ENCODE data around the gene PPIE.
"Not testable (repeated sequence)": the region's sequence is repeated elsewhere in the genome, so short reads cannot be mapped to it uniquely, and the experiment has no call there.

Gene PPIE

GRCh38 chr1:39776400-39776713 is 37.7 kb downstream of the PPIE start:
- DNase-seq (ENCODE audit: low spot score) (no peak), ATAC-seq (ENCODE audit: low read depth) (no peak)
- Histone ChIP-seq H3K36me3 (ENCODE audit: low read depth) (no peaks in the 10 kb centered on the region), H3K4me1 (ENCODE audit: insufficient read depth, poor library complexity, severe bottlenecking) (no peaks in the 10 kb centered on the region), H3K27me3 (ENCODE audit: insufficient read depth, poor library complexity, severe bottlenecking) (no peaks in the 10 kb centered on the region), H3K9me3 (ENCODE audit: severe bottlenecking) (no peaks in the 10 kb centered on the region), H3K4me3 (ENCODE audit: severe bottlenecking) (no peak overlapping the region), H3K27ac (ENCODE audit: poor library complexity, severe bottlenecking) (no peak overlapping the region)
- no peak for TF ChIP-seq CTCF (IDR thresholded peaks at IDR 0.05; ENCODE audit: poor library complexity, severe bottlenecking)

- H3K27ac ChIP-seq (ENCODE audit: poor library complexity, severe bottlenecking): no peak overlapping the region
- DNase-seq (ENCODE audit: low spot score): no peak
- H3K4me1 ChIP-seq (ENCODE audit: insufficient read depth, poor library complexity, severe bottlenecking): no peaks in the 10 kb centered on the region
- no peaks in the 10 kb centered on the region for H3K9me3 ChIP-seq (ENCODE audit: severe bottlenecking)
- no peak for TF ChIP-seq CTCF (IDR thresholded peaks at IDR 0.05; ENCODE audit: poor library complexity, severe bottlenecking)
- H3K27me3 ChIP-seq (ENCODE audit: insufficient read depth, poor library complexity, severe bottlenecking): no peaks in the 10 kb centered on the region
- ATAC-seq (ENCODE audit: low read depth): no peak
- H3K36me3 ChIP-seq (ENCODE audit: low read depth): no peaks in the 10 kb centered on the region
- H3K4me3 ChIP-seq (ENCODE audit: severe bottlenecking): no peak overlapping the region
Measured at GRCh38 chr1:39776886-39777285, 38.2 kb downstream of the PPIE start.

GRCh38 chr1:39777306-39777705 is 38.6 kb downstream of the PPIE start:
- H3K4me1 ChIP-seq (ENCODE audit: insufficient read depth, poor library complexity, severe bottlenecking): no peaks in the 10 kb centered on the region
- no peak overlapping the region for H3K4me3 ChIP-seq (ENCODE audit: severe bottlenecking)
- no peaks in the 10 kb centered on the region for H3K36me3 ChIP-seq (ENCODE audit: low read depth)
- no peaks in the 10 kb centered on the region for H3K27me3 ChIP-seq (ENCODE audit: insufficient read depth, poor library complexity, severe bottlenecking)
- DNase-seq (ENCODE audit: low spot score): no peak
- no peak overlapping the region for H3K27ac ChIP-seq (ENCODE audit: poor library complexity, severe bottlenecking)
- ATAC-seq (ENCODE audit: low read depth): no peak
- TF ChIP-seq CTCF (IDR thresholded peaks at IDR 0.05; ENCODE audit: poor library complexity, severe bottlenecking): no peak
- no peaks in the 10 kb centered on the region for H3K9me3 ChIP-seq (ENCODE audit: severe bottlenecking)

GRCh38 chr1:39777896-39778295 is 39.2 kb downstream of the PPIE start:
- not testable (repeated sequence) for ATAC-seq (ENCODE audit: low read depth); H3K36me3 ChIP-seq (ENCODE audit: low read depth); H3K27ac ChIP-seq (ENCODE audit: poor library complexity, severe bottlenecking); H3K4me1 ChIP-seq (ENCODE audit: insufficient read depth, poor library complexity, severe bottlenecking); DNase-seq (ENCODE audit: low spot score); H3K9me3 ChIP-seq (ENCODE audit: severe bottlenecking); H3K27me3 ChIP-seq (ENCODE audit: insufficient read depth, poor library complexity, severe bottlenecking); H3K4me3 ChIP-seq (ENCODE audit: severe bottlenecking)

GRCh38 chr1:39778463-39779099 is 39.9 kb downstream of the PPIE start:
- H3K4me1 ChIP-seq (ENCODE audit: insufficient read depth, poor library complexity, severe bottlenecking); H3K27me3 ChIP-seq (ENCODE audit: insufficient read depth, poor library complexity, severe bottlenecking); H3K36me3 ChIP-seq (ENCODE audit: low read depth); DNase-seq (ENCODE audit: low spot score); H3K9me3 ChIP-seq (ENCODE audit: severe bottlenecking); H3K27ac ChIP-seq (ENCODE audit: poor library complexity, severe bottlenecking); H3K4me3 ChIP-seq (ENCODE audit: severe bottlenecking); ATAC-seq (ENCODE audit: low read depth): not testable (repeated sequence)

GRCh38 chr1:39779137-39779536 is 40.5 kb downstream of the PPIE start:
- Histone ChIP-seq H3K36me3 (ENCODE audit: low read depth) (no peaks in the 10 kb centered on the region), H3K4me1 (ENCODE audit: insufficient read depth, poor library complexity, severe bottlenecking) (no peaks in the 10 kb centered on the region), H3K4me3 (ENCODE audit: severe bottlenecking) (no peak overlapping the region), H3K27me3 (ENCODE audit: insufficient read depth, poor library complexity, severe bottlenecking) (no peaks in the 10 kb centered on the region), H3K27ac (ENCODE audit: poor library complexity, severe bottlenecking) (no peak overlapping the region), H3K9me3 (ENCODE audit: severe bottlenecking) (no peaks in the 10 kb centered on the region)
- ATAC-seq (ENCODE audit: low read depth): no peak
- TF ChIP-seq CTCF (IDR thresholded peaks at IDR 0.05; ENCODE audit: poor library complexity, severe bottlenecking): no peak
- DNase-seq (ENCODE audit: low spot score): no peak
